AG09309 (cell line): ENCODE measurements around the gene SLC4A11.

Experiments
- DNase-seq: peaks from one replicate; pipeline ENCODE4 v3.0.0-alpha.2; 2010; ENCODE audit warnings: low read depth
- H3K4me3 ChIP-seq: 2 replicates; pipeline ENCODE4 v1.5.1; 2011; ENCODE audit warnings: mild to moderate bottlenecking, low read depth, low read length, moderate library complexity; ENCODE audit not compliant: control insufficient read depth
- TF ChIP-seq, protein P1 (sequence below): IDR thresholded peaks from 2 replicates; pipeline ENCODE4 v1.5.1; 2011; ENCODE audit warnings: mild to moderate bottlenecking, low read depth, low read length, inconsistent platforms; ENCODE audit not compliant: insufficient read depth, control insufficient read depth; ENCODE audit errors: missing control alignments

Gene SLC4A11

DNA sequence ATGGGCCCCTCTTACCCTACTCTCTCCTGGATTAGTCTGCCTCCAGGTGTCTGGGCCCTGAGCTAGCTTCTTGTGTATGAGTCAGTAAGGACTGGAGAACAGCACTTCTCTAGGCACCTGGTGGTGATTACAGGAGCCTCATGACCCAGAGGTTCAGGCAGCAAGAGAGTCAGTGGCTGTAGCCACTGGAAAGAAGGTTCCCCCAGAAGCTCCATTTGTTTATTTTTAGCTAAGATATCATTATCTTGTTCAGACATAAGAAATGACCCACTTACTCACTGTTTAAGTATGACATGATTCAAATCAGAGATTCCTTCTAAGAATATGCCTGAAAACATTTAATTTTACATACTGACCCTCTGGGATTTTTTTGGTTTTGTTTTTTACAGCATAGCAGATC is 23.6 kb upstream of the SLC4A11 start:
- no peak for DNase-seq
- TF ChIP-seq, protein P1, sequence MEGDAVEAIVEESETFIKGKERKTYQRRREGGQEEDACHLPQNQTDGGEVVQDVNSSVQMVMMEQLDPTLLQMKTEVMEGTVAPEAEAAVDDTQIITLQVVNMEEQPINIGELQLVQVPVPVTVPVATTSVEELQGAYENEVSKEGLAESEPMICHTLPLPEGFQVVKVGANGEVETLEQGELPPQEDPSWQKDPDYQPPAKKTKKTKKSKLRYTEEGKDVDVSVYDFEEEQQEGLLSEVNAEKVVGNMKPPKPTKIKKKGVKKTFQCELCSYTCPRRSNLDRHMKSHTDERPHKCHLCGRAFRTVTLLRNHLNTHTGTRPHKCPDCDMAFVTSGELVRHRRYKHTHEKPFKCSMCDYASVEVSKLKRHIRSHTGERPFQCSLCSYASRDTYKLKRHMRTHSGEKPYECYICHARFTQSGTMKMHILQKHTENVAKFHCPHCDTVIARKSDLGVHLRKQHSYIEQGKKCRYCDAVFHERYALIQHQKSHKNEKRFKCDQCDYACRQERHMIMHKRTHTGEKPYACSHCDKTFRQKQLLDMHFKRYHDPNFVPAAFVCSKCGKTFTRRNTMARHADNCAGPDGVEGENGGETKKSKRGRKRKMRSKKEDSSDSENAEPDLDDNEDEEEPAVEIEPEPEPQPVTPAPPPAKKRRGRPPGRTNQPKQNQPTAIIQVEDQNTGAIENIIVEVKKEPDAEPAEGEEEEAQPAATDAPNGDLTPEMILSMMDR, result no peak
- H3K4me3 ChIP-seq, result no peak overlapping the region

DNA sequence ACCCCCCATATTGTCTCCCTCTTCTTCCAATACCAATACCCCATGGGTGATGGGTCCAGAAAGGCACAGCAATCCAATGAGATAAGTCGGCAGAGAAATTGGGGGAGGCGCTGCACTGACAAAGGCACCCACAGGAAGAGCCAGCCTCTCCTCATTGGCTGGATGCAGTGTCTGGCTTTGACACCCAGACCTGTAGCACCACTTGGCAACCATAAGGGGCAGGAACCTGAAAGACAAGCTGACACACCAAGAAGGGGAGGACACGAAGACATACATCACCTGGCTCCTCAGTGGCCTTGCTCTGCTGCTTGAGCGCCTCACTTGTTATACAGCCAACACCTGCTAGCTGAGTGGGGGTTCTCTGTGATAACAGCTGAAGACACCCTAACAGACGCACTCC is 19.4 kb upstream of the SLC4A11 start:
- DNase-seq, result no peak
- H3K4me3 ChIP-seq, result no peak overlapping the region
- TF ChIP-seq, protein P1, result no peak

DNA sequence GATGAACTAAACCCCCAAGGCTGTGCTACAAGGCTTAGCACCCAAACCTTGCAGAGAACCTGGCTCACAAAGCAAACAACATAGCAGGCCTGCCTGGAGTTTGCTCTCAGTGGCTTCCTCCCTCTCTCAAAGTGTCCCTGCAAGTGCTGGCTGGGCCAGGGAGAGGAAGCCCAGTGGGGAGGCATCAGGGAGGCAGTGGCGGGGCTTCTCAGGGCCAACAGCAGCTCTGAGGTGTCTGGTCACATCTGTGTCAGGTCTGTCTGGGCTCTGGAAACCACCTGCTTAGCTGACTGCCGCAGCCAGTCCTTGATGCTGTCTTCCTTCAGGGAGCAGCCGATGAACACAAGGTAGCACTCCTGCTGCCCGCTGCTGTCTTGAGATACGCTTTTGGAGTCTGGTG is 16.7 kb upstream of the SLC4A11 start:
- no peak for DNase-seq
- no peak overlapping the region for H3K4me3 ChIP-seq
- TF ChIP-seq, protein P1, result no peak

DNA sequence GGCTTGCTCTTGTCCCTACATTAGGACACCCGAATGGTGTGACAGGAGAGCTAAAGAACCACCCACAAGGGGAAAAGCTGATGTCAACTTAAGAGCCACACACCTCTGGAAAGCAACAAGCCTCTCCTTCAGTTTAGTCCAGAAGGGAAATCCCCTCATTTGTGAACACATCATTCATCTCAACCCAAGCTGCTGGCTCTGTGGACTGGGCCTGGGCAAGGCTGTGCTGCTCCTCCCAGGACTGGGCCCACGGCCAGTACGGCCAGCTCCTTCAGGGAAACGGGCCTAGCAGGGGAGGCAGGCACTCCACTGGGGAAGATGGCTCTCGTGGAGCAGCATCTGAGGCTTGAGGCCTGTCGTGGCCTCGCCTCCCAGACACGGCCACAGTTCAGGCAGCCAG is 12.8 kb upstream of the SLC4A11 start:
- TF ChIP-seq, protein P1, result no peak
- DNase-seq, result no peak
- no peak overlapping the region for H3K4me3 ChIP-seq

DNA sequence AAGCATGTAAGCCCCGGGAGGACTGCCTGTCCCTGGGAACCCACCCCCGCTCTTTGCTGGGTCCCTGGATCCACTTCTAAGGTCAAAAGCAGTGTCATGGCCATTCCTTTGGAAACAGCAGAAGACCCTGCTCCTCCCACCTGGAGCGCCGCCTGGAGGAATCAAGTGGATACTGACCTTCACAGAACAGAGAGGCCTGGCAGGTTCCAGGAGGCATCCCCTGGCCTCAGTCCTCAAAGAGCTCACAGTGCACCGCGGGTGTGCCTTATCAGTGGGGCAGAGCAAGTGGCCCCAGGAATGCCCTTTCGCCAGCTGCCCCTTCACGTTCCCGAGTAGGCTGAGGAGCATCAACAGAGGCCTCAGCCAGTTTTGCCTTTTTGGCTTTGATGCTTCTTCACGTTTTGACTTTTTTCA is 11.1 kb upstream of the SLC4A11 start:
- TF ChIP-seq, protein P1, result peak; percentile 1
- no peak overlapping the region for H3K4me3 ChIP-seq
- no peak for DNase-seq

DNA sequence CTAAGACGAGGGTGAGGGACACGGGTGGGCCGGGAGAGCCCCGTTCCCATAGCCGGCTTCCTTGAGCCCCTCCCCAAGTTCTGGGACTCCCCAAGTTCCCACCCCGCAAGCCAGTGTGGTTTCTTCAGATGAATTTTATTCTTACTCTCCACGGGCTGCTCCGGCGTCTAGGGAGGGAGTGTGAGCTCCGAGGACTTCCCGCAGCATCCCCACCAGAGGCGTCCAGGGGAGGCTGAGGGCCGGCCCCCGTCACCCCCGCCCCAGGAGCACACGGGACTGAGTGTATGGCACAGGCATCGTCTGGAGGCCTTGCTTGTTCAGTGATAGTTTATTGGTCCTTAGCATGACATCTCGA is 10.0 kb upstream of the SLC4A11 start:
- peak overlapping the region; percentile 32 for H3K4me3 ChIP-seq
- TF ChIP-seq, protein P1, result no peak
- no peak for DNase-seq
